H9 (cell line): ENCODE measurements around the gene TNP2. TPM values are rescaled to one million over a fixed set of nuclear protein-coding genes. Genes with fewer than 3 reads are reported as not detected.

Source experiments
- DNase-seq: peaks from one replicate; pipeline ENCODE4 v3.0.0-alpha.2; 2017
- H2AFZ ChIP-seq: one replicate; pipeline ENCODE4 v1.6.1; 2013; ENCODE audit warnings: mild to moderate bottlenecking, low read length, control low read depth, moderate library complexity
- H2AK5ac ChIP-seq: 2 replicates; pipeline ENCODE4 v1.6.1; 2013; ENCODE audit warnings: low read length, control low read depth, mixed read lengths; ENCODE audit not compliant: insufficient read length
- H2BK120ac ChIP-seq: one replicate; pipeline ENCODE4 v1.6.1; 2013; ENCODE audit warnings: low read depth, mild to moderate bottlenecking, low read length, control low read depth, inconsistent platforms; ENCODE audit not compliant: poor library complexity, severe bottlenecking
- H2BK12ac ChIP-seq: 2 replicates; pipeline ENCODE4 v1.6.1; 2013; ENCODE audit warnings: low read length, control low read depth, mixed read lengths, low read depth; ENCODE audit not compliant: insufficient read length
- H2BK15ac ChIP-seq: 2 replicates; pipeline ENCODE4 v1.6.1; 2013; ENCODE audit warnings: low read depth, low read length, control low read depth
- H2BK20ac ChIP-seq: one replicate; pipeline ENCODE4 v1.6.1; 2013; ENCODE audit warnings: low read depth, mild to moderate bottlenecking, low read length, control low read depth, inconsistent platforms; ENCODE audit not compliant: poor library complexity, severe bottlenecking
- H2BK5ac ChIP-seq: 2 replicates; pipeline ENCODE4 v1.6.1; 2013; ENCODE audit warnings: low read length, control low read depth, mixed read lengths; ENCODE audit not compliant: insufficient read length
- H3K14ac ChIP-seq: 2 replicates; pipeline ENCODE4 v1.6.1; 2013; ENCODE audit warnings: low read length, control low read depth; ENCODE audit not compliant: insufficient read depth
- H3K18ac ChIP-seq: 2 replicates; pipeline ENCODE4 v1.6.1; 2013; ENCODE audit warnings: low read depth, mild to moderate bottlenecking, mixed read lengths, low read length, control low read depth; ENCODE audit not compliant: insufficient read length
- H3K23ac ChIP-seq: 2 replicates; pipeline ENCODE4 v1.6.1; 2013; ENCODE audit warnings: low read length, control low read depth, mixed read lengths, low read depth; ENCODE audit not compliant: insufficient read length
- H3K23me2 ChIP-seq: 2 replicates; pipeline ENCODE4 v1.6.1; 2013; ENCODE audit warnings: low read depth, mild to moderate bottlenecking, mixed read lengths, low read length, control low read depth; ENCODE audit not compliant: insufficient read length, poor library complexity, severe bottlenecking
- H3K27ac ChIP-seq: 2 replicates; pipeline ENCODE4 v1.5.1; 2013; ENCODE audit warnings: low read length, control low read depth, mixed read lengths, low read depth; ENCODE audit not compliant: insufficient read length
- H3K27me3 ChIP-seq: 2 replicates; pipeline ENCODE4 v1.6.1; 2013; ENCODE audit warnings: low read length, control low read depth, inconsistent platforms; ENCODE audit not compliant: insufficient read depth
- H3K4ac ChIP-seq: 2 replicates; pipeline ENCODE4 v1.6.1; 2013; ENCODE audit warnings: low read depth, mild to moderate bottlenecking, control low read depth, inconsistent platforms, low read length, moderate library complexity
- H3K4me1 ChIP-seq: 2 replicates; pipeline ENCODE4 v1.6.1; 2013; ENCODE audit warnings: low read length, control low read depth, inconsistent platforms; ENCODE audit not compliant: insufficient read depth
- H3K4me2 ChIP-seq: 2 replicates; pipeline ENCODE4 v1.6.1; 2013; ENCODE audit warnings: low read length, control low read depth, mixed read lengths; ENCODE audit not compliant: insufficient read length, insufficient read depth
- H3K56ac ChIP-seq: 2 replicates; pipeline ENCODE4 v1.6.1; 2013; ENCODE audit warnings: low read depth, mild to moderate bottlenecking, mixed read lengths, low read length, control low read depth; ENCODE audit not compliant: insufficient read length
- H3K79me1 ChIP-seq: 2 replicates; pipeline ENCODE4 v1.6.1; 2013; ENCODE audit warnings: low read depth, mild to moderate bottlenecking, moderate library complexity, low read length, control low read depth, inconsistent platforms; ENCODE audit not compliant: insufficient read depth, poor library complexity, severe bottlenecking
- H3K79me2 ChIP-seq: 2 replicates; pipeline ENCODE4 v1.6.1; 2013; ENCODE audit warnings: low read length, control low read depth, inconsistent platforms; ENCODE audit not compliant: insufficient read depth
- H3K9ac ChIP-seq: 2 replicates; pipeline ENCODE4 v1.6.1; 2013; ENCODE audit warnings: low read length, control low read depth, mixed read lengths; ENCODE audit not compliant: insufficient read length; ENCODE audit errors: extremely low read depth
- H3K9me3 ChIP-seq: one replicate; pipeline ENCODE4 v1.6.1; 2013; ENCODE audit warnings: low read depth, low read length, inconsistent platforms; ENCODE audit not compliant: control insufficient read depth
- H3T11ph ChIP-seq: one replicate; pipeline ENCODE4 v1.6.1; 2013; ENCODE audit warnings: mild to moderate bottlenecking, low read length, control low read depth, inconsistent platforms
- H4K20me1 ChIP-seq: one replicate; pipeline ENCODE4 v1.6.1; 2013; ENCODE audit not compliant: control insufficient read depth, insufficient read length, insufficient read depth
- H4K5ac ChIP-seq: 2 replicates; pipeline ENCODE4 v1.6.1; 2013; ENCODE audit warnings: low read depth, mild to moderate bottlenecking, mixed read lengths, low read length, control low read depth; ENCODE audit not compliant: insufficient read length
- H4K8ac ChIP-seq: replicated peaks from 2 replicates; pipeline ENCODE4 v1.6.1; 2013; ENCODE audit warnings: low read length, control low read depth, mixed read lengths, low read depth; ENCODE audit not compliant: insufficient read length
- H4K91ac ChIP-seq: 2 replicates; pipeline ENCODE4 v1.6.1; 2013; ENCODE audit warnings: low read depth, mild to moderate bottlenecking, moderate library complexity, mixed read lengths, low read length, control low read depth; ENCODE audit not compliant: insufficient read length
- H3K27ac Mint-ChIP-seq, 3 experiments: 2 replicates in 2 of 3; 3 replicates in 1 of 3; pipeline ENCODE4 v1.8.0; 2020 to 2021; ENCODE audit warnings: mixed read lengths in 3 of 3, mild to moderate bottlenecking in 1 of 3, moderate library complexity in 1 of 3
- H3K27me3 Mint-ChIP-seq: 2 replicates; pipeline ENCODE4 v1.8.0; 2021; ENCODE audit warnings: low read depth, mild to moderate bottlenecking, moderate library complexity, mixed read lengths
- H3K36me3 Mint-ChIP-seq, 3 experiments: 2 replicates in 2 of 3; 3 replicates in 1 of 3; pipeline ENCODE4 v1.8.0; 2020 to 2021; ENCODE audit warnings: low read depth in 3 of 3, mixed read lengths in 3 of 3; ENCODE audit not compliant: insufficient read depth in 1 of 3
- H3K4me1 Mint-ChIP-seq, 2 experiments: 2 replicates each; pipeline ENCODE4 v1.8.0; 2020; ENCODE audit warnings: mixed read lengths in 2 of 2
- H3K4me3 Mint-ChIP-seq, 2 experiments: 2 replicates in 1 of 2; 3 replicates in 1 of 2; pipeline ENCODE4 v1.8.0; 2020 to 2021; ENCODE audit warnings: mild to moderate bottlenecking in 2 of 2, mixed read lengths in 2 of 2, moderate library complexity in 1 of 2
- H3K9me3 Mint-ChIP-seq, 2 experiments: 2 replicates in 1 of 2; 3 replicates in 1 of 2; pipeline ENCODE4 v1.8.0; 2020; ENCODE audit warnings: mild to moderate bottlenecking in 2 of 2, mixed read lengths in 2 of 2, moderate library complexity in 1 of 2
- WGBS: extraction: QIAGEN DNeasy Blood & Tissue Kit; methylation state at CpG from one replicate; pipeline ENCODE4 v1.1.7; 2013; ENCODE audit warnings: missing lambda C conversion rate, low lambda C conversion rate, mixed read lengths; ENCODE audit not compliant: insufficient read length; ENCODE audit errors: extremely low coverage; 5-methylcytosine and 5-hydroxymethylcytosine counted together
- total RNA-seq: library from RNA; stranded (reverse); gene quantifications from 2 replicates; pipeline ENCODE4 v1.2.1, GENCODE V29; 2021
- TF ChIP-seq, protein P1 (sequence below): fragments of 200-600 bp; sonication (generic); conservative IDR thresholded peaks from 3 replicates; pipeline ENCODE4 v1.8.0; 2021; ENCODE audit warnings: antibody characterized with exemption, mild to moderate bottlenecking

Gene TNP2
- total RNA-seq, 1 experiment from 2014 or later = not detected

DNA sequence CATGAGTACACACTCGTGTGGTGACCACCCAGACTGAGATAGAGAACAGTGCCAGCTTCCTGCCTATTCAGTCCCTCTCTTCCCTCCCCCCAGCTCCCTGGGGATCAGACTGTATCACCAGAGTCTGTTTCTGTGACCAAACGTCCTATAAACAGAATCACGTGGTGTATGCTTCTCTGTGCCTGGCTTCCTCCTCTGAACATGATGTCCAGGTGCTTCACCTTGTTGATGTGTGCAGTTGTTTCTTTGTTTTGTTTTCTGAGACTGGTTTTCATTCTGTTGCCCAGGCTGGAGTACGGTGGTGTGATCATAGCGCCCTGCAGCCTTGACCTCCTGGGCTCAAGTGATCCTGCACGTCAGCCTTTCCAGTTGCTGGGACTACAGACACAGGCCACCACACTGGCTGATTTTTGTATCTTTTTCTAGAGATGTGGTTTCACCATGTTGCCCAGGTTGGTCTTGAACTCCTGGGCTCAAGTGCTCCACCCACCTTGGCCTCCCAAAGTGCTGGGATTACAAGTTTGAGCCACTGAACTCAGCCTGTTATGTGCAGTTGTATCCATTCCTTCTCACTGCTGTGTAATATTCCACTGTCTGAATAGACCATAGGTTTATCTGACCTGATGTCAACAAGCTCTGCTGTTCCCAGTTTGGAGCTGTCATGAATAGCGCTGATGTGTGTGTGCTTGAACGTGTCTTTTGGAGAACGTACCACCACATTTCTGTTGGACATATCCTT lies 40.9 kb upstream of the TNP2 start:
- Histone ChIP-seq H3K4me1 (peaks cover 2% of the 10 kb centered on the region; the same call in 1 of the 2 replicates), H3T11ph (no peak overlapping the region), H2AK5ac (no peak overlapping the region), H2BK12ac (peak overlapping the region; percentile 0), H3K23me2 (no peaks in the 10 kb centered on the region), H3K27ac (no peak overlapping the region), H4K20me1 (no peaks in the 10 kb centered on the region), H3K18ac (peak overlapping the region; percentile 18), H2BK15ac (no peak overlapping the region), H3K4ac (no peak overlapping the region), H3K9me3 (no peaks in the 10 kb centered on the region), H3K4me2 (no peak overlapping the region), H2BK20ac (no peak overlapping the region), H2BK5ac (no peak overlapping the region), H3K27me3 (no peaks in the 10 kb centered on the region), H4K91ac (no peak overlapping the region), H4K5ac (no peak overlapping the region), H3K14ac (no peak overlapping the region), H4K8ac (no peak overlapping the region), H2BK120ac (no peak overlapping the region), H3K79me1 (no peaks in the 10 kb centered on the region), H2AFZ (no peak overlapping the region), H3K56ac (no peak overlapping the region), H3K79me2 (no peaks in the 10 kb centered on the region), H3K23ac (no peak overlapping the region), H3K9ac (no peak overlapping the region)
- no CpG with 5 or more reads among the region's 9 CpGs for WGBS
- H3K36me3 Mint-ChIP-seq = peaks cover 0 to 1% (median 0%) of the 10 kb centered on the region in 3 experiments; a peak in 1 of 7 replicates
- H3K4me3 Mint-ChIP-seq = no peak overlapping the region
- peak overlapping the region in 1 of 3 experiments; percentile 35; a peak in 1 of 7 replicates for H3K27ac Mint-ChIP-seq
- H3K27me3 Mint-ChIP-seq = no peaks in the 10 kb centered on the region; the same call in 1 of the 2 replicates
- TF ChIP-seq, protein P1, sequence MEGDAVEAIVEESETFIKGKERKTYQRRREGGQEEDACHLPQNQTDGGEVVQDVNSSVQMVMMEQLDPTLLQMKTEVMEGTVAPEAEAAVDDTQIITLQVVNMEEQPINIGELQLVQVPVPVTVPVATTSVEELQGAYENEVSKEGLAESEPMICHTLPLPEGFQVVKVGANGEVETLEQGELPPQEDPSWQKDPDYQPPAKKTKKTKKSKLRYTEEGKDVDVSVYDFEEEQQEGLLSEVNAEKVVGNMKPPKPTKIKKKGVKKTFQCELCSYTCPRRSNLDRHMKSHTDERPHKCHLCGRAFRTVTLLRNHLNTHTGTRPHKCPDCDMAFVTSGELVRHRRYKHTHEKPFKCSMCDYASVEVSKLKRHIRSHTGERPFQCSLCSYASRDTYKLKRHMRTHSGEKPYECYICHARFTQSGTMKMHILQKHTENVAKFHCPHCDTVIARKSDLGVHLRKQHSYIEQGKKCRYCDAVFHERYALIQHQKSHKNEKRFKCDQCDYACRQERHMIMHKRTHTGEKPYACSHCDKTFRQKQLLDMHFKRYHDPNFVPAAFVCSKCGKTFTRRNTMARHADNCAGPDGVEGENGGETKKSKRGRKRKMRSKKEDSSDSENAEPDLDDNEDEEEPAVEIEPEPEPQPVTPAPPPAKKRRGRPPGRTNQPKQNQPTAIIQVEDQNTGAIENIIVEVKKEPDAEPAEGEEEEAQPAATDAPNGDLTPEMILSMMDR = no peak
- no peaks in the 10 kb centered on the region; a peak in 1 of 5 replicates for H3K9me3 Mint-ChIP-seq
- H3K4me1 Mint-ChIP-seq = peaks cover 37 to 39% of the 10 kb centered on the region in 2 experiments
- DNase-seq = no peak
